ENCODE data around the gene DOCK11.

- TF ChIP-seq EZH2 (IDR thresholded peaks at IDR 0.05; ENCODE audit: insufficient read depth, poor library complexity, severe bottlenecking) (no peak), EZH2phosphoT487 (IDR thresholded peaks at IDR 0.05; ENCODE audit: insufficient read depth, low read depth) (no peak)
Observed at GRCh38 chrX:118594697-118595420, 99.2 kb downstream of the DOCK11 start.
